ENCODE measurements around the gene LDAH. TPM values are rescaled to one million over a fixed set of nuclear protein-coding genes. Genes with fewer than 3 reads are reported as not detected.
A peak's percentile ranks its signal among the peaks of the same experiment; 100 is the strongest.

LDAH gene
- total RNA-seq, 1 donor from 2014 or later: 28.0 TPM

GRCh38 chr2:20665243-20666004, 157.5 kb downstream of the LDAH start:
- H3K27ac Mint-ChIP-seq (ENCODE audit: unreplicated experiment): no peak overlapping the region
- H3K36me3 Mint-ChIP-seq (ENCODE audit: unreplicated experiment): no peaks in the 10 kb centered on the region
- H3K4me1 Mint-ChIP-seq (ENCODE audit: unreplicated experiment): peaks cover 18% of the 10 kb centered on the region
- peak overlapping the region; percentile 72 for H3K4me3 Mint-ChIP-seq (ENCODE audit: unreplicated experiment)
- TF ChIP-seq CTCF (IDR thresholded peaks at IDR 0.05): no peak
- peaks cover 56% of the 10 kb centered on the region for H3K27me3 Mint-ChIP-seq (ENCODE audit: unreplicated experiment)
- no peaks in the 10 kb centered on the region for H3K9me3 Mint-ChIP-seq (ENCODE audit: unreplicated experiment)
- no peak for DNase-seq (ENCODE audit: extremely low spot score, unreplicated experiment)

GRCh38 chr2:20664431-20665242, 158.3 kb downstream of the LDAH start:
- no peaks in the 10 kb centered on the region for H3K36me3 Mint-ChIP-seq (ENCODE audit: unreplicated experiment)
- no peak for TF ChIP-seq CTCF (IDR thresholded peaks at IDR 0.05)
- H3K27me3 Mint-ChIP-seq (ENCODE audit: unreplicated experiment): peaks cover 64% of the 10 kb centered on the region
- H3K4me3 Mint-ChIP-seq (ENCODE audit: unreplicated experiment): no peak overlapping the region
- H3K9me3 Mint-ChIP-seq (ENCODE audit: unreplicated experiment): no peaks in the 10 kb centered on the region
- no peak for DNase-seq (ENCODE audit: extremely low spot score, unreplicated experiment)
- no peak overlapping the region for H3K27ac Mint-ChIP-seq (ENCODE audit: unreplicated experiment)
- H3K4me1 Mint-ChIP-seq (ENCODE audit: unreplicated experiment): peaks cover 18% of the 10 kb centered on the region

- Mint-ChIP-seq H3K27me3 (ENCODE audit: unreplicated experiment) (peaks cover 70% of the 10 kb centered on the region), H3K9me3 (ENCODE audit: unreplicated experiment) (no peaks in the 10 kb centered on the region), H3K36me3 (ENCODE audit: unreplicated experiment) (no peaks in the 10 kb centered on the region), H3K27ac (ENCODE audit: unreplicated experiment) (no peak overlapping the region), H3K4me1 (ENCODE audit: unreplicated experiment) (peaks cover 18% of the 10 kb centered on the region), H3K4me3 (ENCODE audit: unreplicated experiment) (no peak overlapping the region)
- no peak for DNase-seq (ENCODE audit: extremely low spot score, unreplicated experiment)
- TF ChIP-seq CTCF (IDR thresholded peaks at IDR 0.05): no peak
These were observed 158.9 kb downstream of the LDAH start for GRCh38 chr2:20664071-20664390.

- Mint-ChIP-seq H3K9me3 (ENCODE audit: unreplicated experiment) (no peaks in the 10 kb centered on the region), H3K4me1 (ENCODE audit: unreplicated experiment) (peaks cover 18% of the 10 kb centered on the region), H3K4me3 (ENCODE audit: unreplicated experiment) (no peak overlapping the region), H3K27me3 (ENCODE audit: unreplicated experiment) (peaks cover 75% of the 10 kb centered on the region), H3K36me3 (ENCODE audit: unreplicated experiment) (no peaks in the 10 kb centered on the region), H3K27ac (ENCODE audit: unreplicated experiment) (no peak overlapping the region)
- DNase-seq (ENCODE audit: extremely low spot score, unreplicated experiment): no peak
- no peak for TF ChIP-seq CTCF (IDR thresholded peaks at IDR 0.05)
These were observed 159.5 kb downstream of the LDAH start for GRCh38 chr2:20663196-20664070.

Measured in osteocyte (in vitro differentiated cells).